Trophoblast cell (in vitro differentiated cells and primary cell): ENCODE results near the gene CASQ1.
A peak's percentile ranks its signal among the peaks of the same experiment; 100 is the strongest.

ENCODE experiments used
- DNase-seq, 2 donors: peaks; one replicate each; pipeline ENCODE4 v3.0.0-alpha.2; 2016
- H2AFZ ChIP-seq: 2 replicates; pipeline ENCODE4 v1.6.1; 2013; ENCODE audit warnings: low read length, moderate library complexity, mild to moderate bottlenecking; ENCODE audit not compliant: insufficient read depth, poor library complexity
- H2AK5ac ChIP-seq: 2 replicates; pipeline ENCODE4 v1.6.1; 2013; ENCODE audit warnings: mild to moderate bottlenecking, low read length
- H2BK120ac ChIP-seq: 2 replicates; pipeline ENCODE4 v1.6.1; 2013; ENCODE audit warnings: low read length, mild to moderate bottlenecking, moderate library complexity; ENCODE audit not compliant: insufficient read depth, poor library complexity
- H2BK12ac ChIP-seq: 2 replicates; pipeline ENCODE4 v1.6.1; 2013; ENCODE audit warnings: mild to moderate bottlenecking, low read length, moderate library complexity
- H2BK5ac ChIP-seq: 2 replicates; pipeline ENCODE4 v1.6.1; 2013; ENCODE audit warnings: low read length, low read depth, moderate library complexity, mild to moderate bottlenecking; ENCODE audit not compliant: poor library complexity
- H3K14ac ChIP-seq: 2 replicates; pipeline ENCODE4 v1.6.1; 2013; ENCODE audit warnings: mild to moderate bottlenecking, low read length
- H3K18ac ChIP-seq: 2 replicates; pipeline ENCODE4 v1.6.1; 2013; ENCODE audit warnings: mild to moderate bottlenecking, low read length
- H3K23ac ChIP-seq: 2 replicates; pipeline ENCODE4 v1.6.1; 2013; ENCODE audit warnings: low read length
- H3K27ac ChIP-seq: 2 replicates; pipeline ENCODE4 v1.5.1; 2013; ENCODE audit warnings: low read depth, mild to moderate bottlenecking, inconsistent platforms, low read length, moderate library complexity
- H3K27me3 ChIP-seq: 2 replicates; pipeline ENCODE4 v1.6.1; 2013; ENCODE audit warnings: inconsistent platforms, mild to moderate bottlenecking, low read length, moderate library complexity; ENCODE audit not compliant: insufficient read depth
- H3K36me3 ChIP-seq, 2 experiments: 1 replicate in 1 of 2; 2 replicates in 1 of 2; pipeline ENCODE4 v1.6.1; 2013; ENCODE audit warnings: low read length in 2 of 2, mild to moderate bottlenecking in 2 of 2, moderate library complexity in 1 of 2; ENCODE audit not compliant: insufficient read depth in 2 of 2, control insufficient read depth in 1 of 2
- H3K4ac ChIP-seq: 2 replicates; pipeline ENCODE4 v1.6.1; 2013; ENCODE audit warnings: low read depth, mild to moderate bottlenecking, low read length, moderate library complexity
- H3K4me1 ChIP-seq, 2 experiments: 1 replicate in 1 of 2; 2 replicates in 1 of 2; pipeline ENCODE4 v1.6.1; 2013; ENCODE audit warnings: low read length in 2 of 2, mild to moderate bottlenecking in 2 of 2, moderate library complexity in 1 of 2; ENCODE audit not compliant: insufficient read depth in 2 of 2, control insufficient read depth in 1 of 2
- H3K4me2 ChIP-seq: 2 replicates; pipeline ENCODE4 v1.6.1; 2013; ENCODE audit warnings: inconsistent platforms, mild to moderate bottlenecking, low read length, moderate library complexity
- H3K4me3 ChIP-seq: 2 replicates; pipeline ENCODE4 v1.5.1; 2013; ENCODE audit warnings: mild to moderate bottlenecking, low read depth, low read length, inconsistent platforms
- H3K79me1 ChIP-seq: one replicate; pipeline ENCODE4 v1.6.1; 2013; ENCODE audit warnings: low read length
- H3K79me2 ChIP-seq: 2 replicates; pipeline ENCODE4 v1.6.1; 2013; ENCODE audit warnings: low read length, mild to moderate bottlenecking; ENCODE audit not compliant: control insufficient read depth, insufficient read depth, poor library complexity
- H3K9ac ChIP-seq: 2 replicates; pipeline ENCODE4 v1.6.1; 2013; ENCODE audit warnings: mild to moderate bottlenecking, low read length
- H3K9me3 ChIP-seq: 2 replicates; pipeline ENCODE4 v1.6.1; 2013; ENCODE audit warnings: low read depth, mild to moderate bottlenecking, control low read depth, inconsistent platforms, low read length; ENCODE audit not compliant: insufficient read depth
- H4K12ac ChIP-seq: 2 replicates; pipeline ENCODE4 v1.6.1; 2013; ENCODE audit warnings: low read depth, mild to moderate bottlenecking, low read length, moderate library complexity
- H4K8ac ChIP-seq: 2 replicates; pipeline ENCODE4 v1.6.1; 2013; ENCODE audit warnings: low read depth, mild to moderate bottlenecking, low read length, moderate library complexity
- H4K91ac ChIP-seq: one replicate; pipeline ENCODE4 v1.6.1; 2013; ENCODE audit warnings: low read depth, mild to moderate bottlenecking, low read length, moderate library complexity
- WGBS: extraction: QIAGEN DNeasy Blood & Tissue Kit; methylation state at CpG from one replicate; pipeline ENCODE4 v1.1.7; 2013; ENCODE audit warnings: missing lambda C conversion rate; ENCODE audit not compliant: insufficient read length, insufficient coverage; ENCODE audit errors: extremely low coverage; 5-methylcytosine and 5-hydroxymethylcytosine counted together

CASQ1 gene

DNA sequence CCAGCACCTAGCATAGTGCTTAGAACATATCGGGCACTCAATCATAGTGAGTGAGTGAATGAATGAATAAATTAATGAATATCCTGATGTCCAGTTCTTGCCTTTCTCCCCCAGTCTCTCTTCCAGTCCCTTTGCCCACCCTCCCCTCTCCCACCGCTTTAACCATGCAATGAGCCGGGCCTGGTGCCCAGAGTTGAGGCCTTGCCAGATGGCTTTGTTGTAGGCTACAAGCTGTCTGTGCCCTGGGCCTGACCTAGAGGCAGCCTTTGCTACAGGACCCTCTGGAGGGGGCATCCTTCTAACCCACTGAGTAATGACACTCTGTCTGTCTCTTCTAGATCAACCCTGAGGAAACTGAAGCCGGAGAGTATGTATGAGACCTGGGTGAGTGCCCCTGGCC, 6.9 kb downstream of the CASQ1 start:
- H3K79me2 ChIP-seq = no peaks in the 10 kb centered on the region
- H3K27me3 ChIP-seq = no peaks in the 10 kb centered on the region
- no peak overlapping the region for H3K14ac ChIP-seq
- no peak overlapping the region for H3K27ac ChIP-seq
- peaks cover 12% of the 10 kb centered on the region for H3K9me3 ChIP-seq
- H3K18ac ChIP-seq = no peak overlapping the region
- WGBS = no CpG with 5 or more reads among the region's 4 CpGs
- peaks cover 3 to 6% of the 10 kb centered on the region in 2 experiments for H3K4me1 ChIP-seq
- H3K4me2 ChIP-seq = no peak overlapping the region
- H3K79me1 ChIP-seq = no peaks in the 10 kb centered on the region
- no peak overlapping the region for H4K91ac ChIP-seq
- no peak overlapping the region for H2AK5ac ChIP-seq
- H2AFZ ChIP-seq = no peak overlapping the region
- no peak overlapping the region for H3K4ac ChIP-seq
- H4K8ac ChIP-seq = no peak overlapping the region
- no peak overlapping the region for H2BK12ac ChIP-seq
- H4K12ac ChIP-seq = no peak overlapping the region
- H2BK5ac ChIP-seq = no peak overlapping the region
- H3K4me3 ChIP-seq = no peak overlapping the region
- H3K23ac ChIP-seq = no peak overlapping the region
- H3K9ac ChIP-seq = no peak overlapping the region
- H3K36me3 ChIP-seq = peaks cover 0 to 7% of the 10 kb centered on the region in 2 experiments
- no peak overlapping the region for H2BK120ac ChIP-seq
- no peak for DNase-seq

GRCh38 chr1:160200786-160201185, 10.4 kb downstream of the CASQ1 start:
- no peak overlapping the region for H3K14ac ChIP-seq
- no peak overlapping the region for H2BK12ac ChIP-seq
- peaks cover 8% of the 10 kb centered on the region in 2 experiments for H3K4me1 ChIP-seq
- no peak overlapping the region for H3K9ac ChIP-seq
- H3K9me3 ChIP-seq = no peaks in the 10 kb centered on the region
- no peak overlapping the region for H3K27ac ChIP-seq
- no peak overlapping the region for H2BK5ac ChIP-seq
- H3K18ac ChIP-seq = no peak overlapping the region
- H4K12ac ChIP-seq = no peak overlapping the region
- no peak overlapping the region for H3K4ac ChIP-seq
- no peak overlapping the region for H3K4me2 ChIP-seq
- no peak overlapping the region for H4K8ac ChIP-seq
- no peak overlapping the region for H3K4me3 ChIP-seq
- DNase-seq = no peak
- H3K36me3 ChIP-seq = no peaks in the 10 kb centered on the region
- no peak overlapping the region for H2BK120ac ChIP-seq
- H2AFZ ChIP-seq = no peak overlapping the region
- H2AK5ac ChIP-seq = no peak overlapping the region
- no CpG with 5 or more reads among the region's 4 CpGs for WGBS
- no peaks in the 10 kb centered on the region for H3K27me3 ChIP-seq
- peaks cover 13% of the 10 kb centered on the region for H3K79me1 ChIP-seq
- peaks cover 6% of the 10 kb centered on the region for H3K79me2 ChIP-seq
- H3K23ac ChIP-seq = no peak overlapping the region
- H4K91ac ChIP-seq = no peak overlapping the region

- Histone ChIP-seq H3K4me1 (peaks cover 20 to 34% of the 10 kb centered on the region in 2 experiments), H3K79me2 (peaks cover 13% of the 10 kb centered on the region), H2AFZ (peak overlapping the region; percentile 56), H4K91ac (peak overlapping the region; percentile 80), H3K23ac (no peak overlapping the region), H4K8ac (peak overlapping the region; percentile 71), H3K18ac (peak overlapping the region; percentile 54), H2BK120ac (peak overlapping the region; percentile 74), H3K9me3 (no peaks in the 10 kb centered on the region), H3K27me3 (no peaks in the 10 kb centered on the region), H3K4me3 (no peak overlapping the region), H2BK5ac (peak overlapping the region; percentile 38), H4K12ac (peak overlapping the region; percentile 51), H2BK12ac (peak overlapping the region; percentile 81), H3K27ac (no peak overlapping the region), H3K36me3 (peaks cover 23 to 27% of the 10 kb centered on the region in 2 experiments), H3K79me1 (peaks cover 22% of the 10 kb centered on the region), H3K4ac (peak overlapping the region; percentile 35), H3K4me2 (peak overlapping the region; percentile 56), H3K14ac (peak overlapping the region; percentile 51), H3K9ac (no peak overlapping the region), H2AK5ac (peak overlapping the region; percentile 25)
- WGBS = no CpG with 5 or more reads among the region's 7 CpGs
- peak in 1 of 2 donors; percentile 31 for DNase-seq
Observed at GRCh38 chr1:160204526-160205241, 14.3 kb downstream of the CASQ1 start.

GRCh38 chr1:160205242-160206035, 15.1 kb downstream of the CASQ1 start, which contains the start of gene PEA15:
PEA15 (plus strand) TSS chr1:160205384; CDS start chr1:160211545, 6,161 bp downstream.
- H2BK5ac ChIP-seq = peak within 1 kb of the TSS; percentile 92
- H3K79me1 ChIP-seq = peaks cover 22% of the 10 kb centered on the region
- peak within 1 kb of the TSS; percentile 93 for H4K8ac ChIP-seq
- H4K12ac ChIP-seq = peak within 1 kb of the TSS; percentile 51
- peak within 1 kb of the TSS; percentile 99 for H3K18ac ChIP-seq
- H3K4me1 ChIP-seq = peaks cover 20 to 36% of the 10 kb centered on the region in 2 experiments
- WGBS = no CpG with 5 or more reads among the region's 76 CpGs
- peak within 1 kb of the TSS; percentile 99 for H3K4ac ChIP-seq
- peak within 1 kb of the TSS; percentile 87 for H3K4me3 ChIP-seq
- H4K91ac ChIP-seq = peak within 1 kb of the TSS; percentile 83
- H3K9ac ChIP-seq = peak within 1 kb of the TSS; percentile 92
- peak within 1 kb of the TSS; percentile 97 for H2AK5ac ChIP-seq
- peak within 1 kb of the TSS; percentile 91 for H3K27ac ChIP-seq
- H2BK12ac ChIP-seq = peak within 1 kb of the TSS; percentile 81
- H3K14ac ChIP-seq = peak within 1 kb of the TSS; percentile 99
- peaks cover 28 to 33% of the 10 kb centered on the region in 2 experiments for H3K36me3 ChIP-seq
- no peaks in the 10 kb centered on the region for H3K27me3 ChIP-seq
- no peak within 1 kb of the TSS for H3K23ac ChIP-seq
- DNase-seq = peak; percentile 53 to 72
- H3K9me3 ChIP-seq = no peaks in the 10 kb centered on the region
- H2BK120ac ChIP-seq = peak within 1 kb of the TSS; percentile 95
- H3K79me2 ChIP-seq = peaks cover 13% of the 10 kb centered on the region
- H2AFZ ChIP-seq = peak within 1 kb of the TSS; percentile 91
- H3K4me2 ChIP-seq = peak within 1 kb of the TSS; percentile 76
